GM12865 (cell line): ENCODE measurements around the gene AP1S1.

ENCODE experiments used
- DNase-seq: peaks from one replicate; pipeline ENCODE4 v3.0.0; 2010; ENCODE audit warnings: low read depth
- H3K4me3 ChIP-seq: 2 replicates; pipeline ENCODE4 v1.5.1; 2011; ENCODE audit warnings: mild to moderate bottlenecking, low read depth, low read length, control low read depth
- CTCF ChIP-seq: IDR thresholded peaks from 2 replicates; pipeline ENCODE4 v1.5.1; 2011; ENCODE audit warnings: low read length, control low read depth, low read depth, inconsistent platforms; ENCODE audit not compliant: insufficient read depth; ENCODE audit errors: missing control alignments

The AP1S1 gene

GRCh38 chr7:101165075-101165957 is 11.0 kb downstream of the AP1S1 start, which contains the start of gene VGF:
TSS of gene VGF (minus strand) at chr7:101165569. CDS start at chr7:101164843, 726 bp downstream.
- peak within 1 kb of the TSS; percentile 17 for H3K4me3 ChIP-seq
- DNase-seq: peak; percentile 96
- no peak for TF ChIP-seq CTCF

GRCh38 chr7:101165958-101166647 is 11.8 kb downstream of the AP1S1 start:
- no peak for DNase-seq
- no peak for TF ChIP-seq CTCF
- H3K4me3 ChIP-seq: peak overlapping the region; percentile 17; the same call in 1 of the 2 replicates

- TF ChIP-seq CTCF: no peak
- no peak for DNase-seq
- no peak overlapping the region for H3K4me3 ChIP-seq
Observed at GRCh38 chr7:101166648-101166908, 12.3 kb downstream of the AP1S1 start.

GRCh38 chr7:101166909-101167644 is 12.8 kb downstream of the AP1S1 start:
- no peak for TF ChIP-seq CTCF
- no peak for DNase-seq
- no peak overlapping the region for H3K4me3 ChIP-seq

- no peak for DNase-seq
- no peak for TF ChIP-seq CTCF
- no peak overlapping the region for H3K4me3 ChIP-seq
Observed at GRCh38 chr7:101167645-101168411, 13.6 kb downstream of the AP1S1 start.

GRCh38 chr7:101168412-101169049 is 14.3 kb downstream of the AP1S1 start:
- TF ChIP-seq CTCF: no peak
- DNase-seq: no peak
- H3K4me3 ChIP-seq: no peak overlapping the region
